GM18861 (cell line): ENCODE data around the gene EBF3.

ENCODE experiments used
- ATAC-seq: cut with Tn5 transposase; IDR thresholded peaks from one replicate; pipeline ENCODE4 v1.9.1; 2021; ENCODE audit not compliant: unreplicated experiment

The EBF3 gene

GRCh38 chr10:129894698-129895097, 69.4 kb downstream of the EBF3 start:
- ATAC-seq, result no peak

DNA sequence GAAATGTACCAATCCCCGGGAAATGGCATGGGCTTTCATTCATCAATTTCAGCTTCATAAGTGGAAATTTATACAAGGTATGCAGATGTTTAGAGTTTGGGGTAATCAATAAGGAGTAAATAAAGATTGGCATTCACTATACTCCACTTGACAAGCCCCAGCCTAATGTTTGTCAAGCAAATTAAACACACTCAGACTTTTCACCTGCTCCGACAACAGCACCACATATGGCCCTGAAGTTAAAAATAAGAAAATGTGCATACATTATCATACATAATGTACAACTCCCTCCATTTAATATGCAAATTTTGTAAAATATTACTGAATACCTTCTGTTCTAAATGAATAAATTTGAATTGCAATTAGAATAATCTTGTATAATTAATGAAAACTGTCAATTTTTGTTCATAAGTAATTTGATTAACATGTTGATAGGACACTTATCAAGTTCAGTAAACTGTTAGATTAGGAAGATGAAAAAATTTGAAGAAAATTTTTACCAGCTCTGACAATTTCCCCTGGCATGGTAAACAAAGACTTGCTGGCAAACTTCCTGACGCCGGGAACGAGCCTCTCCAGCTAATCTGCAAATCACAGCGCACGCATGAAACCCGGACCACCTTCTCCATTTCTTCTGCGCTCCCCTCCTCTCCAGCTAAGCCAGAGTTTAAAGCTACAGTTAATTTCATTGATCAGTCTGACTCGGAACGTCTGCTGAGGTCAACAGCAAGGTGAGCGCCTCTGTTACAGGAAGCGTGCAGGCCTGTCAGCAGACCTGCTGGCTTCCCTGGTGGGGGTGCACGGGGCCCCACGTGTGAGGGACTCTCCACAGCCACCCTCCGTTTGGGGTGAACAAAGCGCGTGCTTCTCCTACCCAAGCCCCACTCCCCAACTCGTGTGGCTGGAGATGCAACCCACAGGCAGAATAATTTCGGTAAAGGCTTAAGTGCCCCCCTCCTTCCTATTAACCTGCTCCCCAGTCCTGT, 70.7 kb downstream of the EBF3 start:
- no peak for ATAC-seq

- ATAC-seq, result no peak
Observed at GRCh38 chr10:129892548-129893052, 71.5 kb downstream of the EBF3 start.

DNA sequence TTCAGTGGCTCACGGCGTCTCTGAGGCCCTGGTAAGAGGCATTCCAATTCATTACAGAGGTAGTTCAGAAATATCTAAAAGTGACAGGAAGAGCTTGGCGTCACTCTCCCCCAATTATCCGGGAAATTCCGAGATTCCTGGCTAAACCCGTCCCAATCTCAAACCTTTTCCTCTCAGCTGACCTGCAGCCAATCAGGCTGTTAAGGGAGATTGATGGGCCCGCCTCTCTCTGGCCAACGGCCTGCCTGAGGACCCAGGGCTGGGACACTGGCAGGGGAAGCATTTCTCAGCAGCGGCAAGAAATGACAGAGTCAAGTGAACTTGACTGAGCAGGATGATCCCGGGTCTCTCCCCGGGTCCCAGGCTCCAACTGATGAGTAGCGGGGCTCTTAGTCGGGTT, 72.3 kb downstream of the EBF3 start:
- ATAC-seq, result no peak

GRCh38 chr10:129890170-129890569, 73.9 kb downstream of the EBF3 start:
- ATAC-seq, result no peak

GRCh38 chr10:129888784-129889616, 75.1 kb downstream of the EBF3 start:
- ATAC-seq, result no peak

DNA sequence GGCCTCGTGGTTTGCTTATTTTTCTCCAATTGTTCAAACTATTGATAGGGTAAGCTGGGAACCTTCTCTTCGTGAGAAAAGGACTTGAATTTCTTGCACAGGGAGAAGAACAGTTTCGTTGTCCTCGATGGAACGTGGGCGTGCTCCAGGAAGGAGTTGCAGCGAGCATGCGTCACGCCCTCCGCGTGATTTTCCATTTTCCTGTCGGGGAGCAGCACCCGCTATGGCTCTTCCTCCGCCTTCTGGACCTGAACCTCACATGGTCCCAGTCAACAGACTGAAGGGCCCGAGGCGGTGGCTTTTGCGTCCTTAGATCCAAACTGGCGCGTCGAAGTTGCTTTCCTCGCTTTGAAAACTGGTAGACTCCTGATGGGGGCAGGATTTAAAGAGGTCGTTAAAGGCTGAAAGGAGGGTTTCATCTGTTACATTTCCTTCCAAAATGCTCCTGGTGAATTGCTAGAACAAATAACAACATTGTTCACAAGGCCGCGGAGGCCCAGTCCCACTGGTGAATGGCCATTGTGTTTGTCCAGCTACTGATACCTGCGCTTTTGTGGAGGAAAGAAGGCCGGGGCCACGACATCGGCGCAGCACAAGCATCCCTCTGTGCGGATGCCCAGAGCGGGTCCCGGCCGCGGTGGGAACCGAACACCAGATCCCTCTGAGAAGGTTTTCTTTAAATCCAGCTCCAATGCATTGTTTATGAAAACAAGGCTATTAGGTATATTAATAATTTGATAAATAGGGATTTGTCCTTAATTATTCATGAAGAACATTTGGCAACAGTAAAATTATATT, 75.9 kb downstream of the EBF3 start:
- no peak for ATAC-seq

DNA sequence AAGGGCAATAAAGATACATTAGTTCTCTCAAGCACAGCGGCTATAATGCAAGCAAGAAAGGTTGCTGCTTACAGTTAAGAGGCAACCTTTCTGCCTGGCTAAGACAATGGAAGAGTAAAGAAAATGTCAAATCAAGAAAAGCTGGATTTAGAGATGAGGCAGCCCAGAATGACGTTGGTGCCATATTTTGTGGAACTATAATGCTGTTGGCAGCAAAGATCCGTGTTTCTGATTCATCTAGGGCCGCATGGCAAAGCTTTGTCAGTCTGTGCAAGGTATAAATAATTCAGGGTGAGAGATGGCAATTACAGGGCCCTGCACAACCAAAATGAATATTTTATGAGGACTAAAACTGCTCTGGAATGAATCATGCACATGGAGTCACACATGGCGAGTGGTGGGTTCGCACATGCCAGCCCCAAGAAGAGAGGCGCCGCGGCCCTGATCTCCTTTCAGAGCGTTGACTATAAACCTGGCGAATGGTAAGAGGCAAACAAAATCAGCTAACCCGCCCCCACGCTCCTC, 76.6 kb downstream of the EBF3 start:
- no peak for ATAC-seq

GRCh38 chr10:129886263-129886662, 77.8 kb downstream of the EBF3 start:
- no peak for ATAC-seq

DNA sequence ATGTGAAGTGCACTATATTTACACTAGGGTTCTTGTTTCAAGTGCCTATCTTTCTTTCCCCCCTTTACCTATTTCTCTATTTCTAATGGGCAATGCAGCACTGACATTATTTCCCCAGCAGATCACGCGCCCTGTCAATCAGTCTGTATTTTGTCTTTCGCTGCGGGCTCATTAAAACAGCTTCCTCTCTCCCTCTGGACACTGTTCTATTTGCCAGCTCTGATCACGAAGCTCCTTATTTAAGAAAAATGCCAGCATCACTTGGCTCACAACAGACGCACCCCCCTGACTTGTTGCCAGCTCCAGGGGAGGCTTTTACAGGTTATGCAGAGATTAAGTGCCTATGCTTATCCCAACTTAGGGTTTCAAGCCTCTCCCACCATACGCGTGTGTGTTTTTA, 78.5 kb downstream of the EBF3 start:
- no peak for ATAC-seq

DNA sequence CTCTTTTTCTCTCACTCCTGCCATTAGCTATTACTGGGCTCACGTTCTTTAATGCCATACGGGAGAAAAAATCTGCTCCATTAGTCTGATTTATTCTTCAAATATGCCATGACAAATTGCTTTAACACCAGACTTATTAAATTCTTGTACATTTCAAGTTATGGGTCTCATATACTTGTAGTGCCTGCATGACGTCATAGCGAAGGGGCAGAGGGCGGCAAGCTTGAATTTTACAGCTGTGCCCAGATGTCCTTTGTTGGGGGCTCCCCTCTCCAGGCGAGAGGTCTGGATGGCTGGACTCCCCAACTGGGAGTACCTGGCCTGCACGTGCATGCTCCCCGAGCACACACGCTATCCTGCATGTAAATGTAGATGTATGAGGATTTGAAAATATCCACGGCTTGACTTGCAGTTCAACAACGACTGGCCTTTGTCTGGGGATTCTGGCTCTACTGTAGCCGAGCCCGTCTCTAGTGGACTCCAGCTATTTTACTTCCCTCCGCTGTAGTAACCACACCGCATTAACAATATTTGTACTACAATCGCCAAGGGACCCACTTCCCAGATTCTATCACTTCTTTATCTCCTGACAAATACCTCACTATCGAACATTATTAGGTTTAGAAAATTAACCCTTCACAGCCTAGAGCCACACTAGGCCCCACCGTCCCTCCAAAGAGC, 79.5 kb downstream of the EBF3 start:
- ATAC-seq, result no peak

DNA sequence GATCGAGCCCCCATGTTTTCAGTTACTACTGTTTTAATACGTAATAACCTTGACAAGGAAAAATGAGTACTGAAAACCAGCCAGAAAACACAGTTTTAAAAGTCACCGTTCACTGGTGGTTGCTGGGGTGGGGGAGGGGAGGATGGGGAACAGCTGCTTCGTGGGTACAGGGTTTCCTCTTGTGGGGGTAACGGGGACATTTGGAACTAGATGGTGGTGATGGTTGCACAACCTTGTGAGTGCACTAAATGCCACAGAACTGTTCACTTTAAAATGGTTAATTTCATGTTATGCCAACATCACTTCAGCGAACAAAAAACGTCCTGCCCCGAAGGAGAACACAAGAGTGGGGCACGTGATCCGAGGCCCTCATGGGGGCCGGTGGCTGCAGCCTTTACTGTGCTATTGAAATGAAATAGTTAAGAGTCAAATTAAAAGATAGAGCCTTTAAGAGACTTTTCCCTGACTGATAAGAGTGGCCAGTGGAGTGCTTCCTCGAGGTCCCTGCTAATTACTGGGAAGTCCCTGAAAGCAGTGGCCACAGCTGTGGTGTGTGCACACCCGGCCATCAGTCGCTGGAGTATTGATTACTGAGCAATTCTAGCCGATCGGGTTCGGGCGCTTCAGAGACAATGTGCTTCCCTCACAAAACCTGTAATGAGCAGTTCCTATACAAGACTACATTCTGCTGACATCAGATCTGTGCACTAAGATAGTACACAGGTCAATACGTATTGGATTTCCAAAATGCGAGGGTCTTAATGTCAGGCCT, 80.3 kb downstream of the EBF3 start:
- ATAC-seq, result no peak

DNA sequence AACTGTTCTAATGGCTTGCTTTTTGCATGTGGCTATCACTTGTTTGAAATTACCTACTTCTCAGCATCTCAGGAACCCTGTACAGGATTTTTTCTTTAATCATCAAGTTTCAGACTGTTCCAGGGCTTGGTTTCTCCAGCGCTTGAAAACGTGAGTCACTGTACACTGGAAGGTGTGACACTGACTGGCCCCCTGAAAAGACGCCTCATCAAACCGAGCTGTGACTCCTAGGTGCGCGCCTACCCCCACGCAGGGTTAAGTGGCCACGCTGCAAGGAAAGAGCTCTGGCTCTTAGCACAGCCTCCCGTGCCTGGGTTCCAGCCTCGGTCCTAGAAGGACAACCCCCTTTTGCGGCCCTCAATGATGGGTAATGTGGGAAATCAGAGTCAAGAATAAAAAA, 81.0 kb downstream of the EBF3 start:
- ATAC-seq, result no peak

DNA sequence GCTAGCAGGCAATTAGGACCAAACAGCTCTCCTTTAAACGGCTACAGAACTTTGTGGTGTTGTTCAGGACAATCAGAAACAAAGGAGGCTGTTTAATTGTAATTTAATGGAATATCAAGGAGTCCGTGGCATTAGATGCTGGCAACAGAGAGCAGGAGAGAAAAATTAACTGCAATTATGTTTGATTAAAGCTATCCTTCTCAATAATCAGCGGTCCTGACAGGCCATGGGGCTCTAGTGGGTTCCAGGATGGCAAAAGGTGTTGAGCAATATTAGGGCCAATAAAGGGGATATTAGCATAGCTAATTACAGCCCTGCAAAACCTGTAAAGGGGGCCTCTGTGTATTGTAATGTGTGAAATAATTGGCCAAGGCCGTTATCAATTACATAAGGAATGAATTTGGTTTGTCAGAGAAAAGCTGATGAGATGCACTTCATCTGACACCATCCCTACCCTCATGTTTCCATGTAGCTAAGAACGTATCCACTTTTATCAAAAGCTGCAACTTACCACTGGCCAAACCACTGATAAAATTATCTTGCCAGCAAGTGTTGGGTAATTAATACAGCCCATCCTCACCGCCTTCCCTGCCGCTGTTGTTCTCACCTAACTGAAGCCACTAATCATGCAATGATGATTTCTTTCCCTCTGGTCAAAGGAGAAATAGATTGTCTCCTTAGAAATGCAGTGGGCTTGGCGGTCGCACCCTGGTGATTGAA, 81.6 kb downstream of the EBF3 start:
- no peak for ATAC-seq

DNA sequence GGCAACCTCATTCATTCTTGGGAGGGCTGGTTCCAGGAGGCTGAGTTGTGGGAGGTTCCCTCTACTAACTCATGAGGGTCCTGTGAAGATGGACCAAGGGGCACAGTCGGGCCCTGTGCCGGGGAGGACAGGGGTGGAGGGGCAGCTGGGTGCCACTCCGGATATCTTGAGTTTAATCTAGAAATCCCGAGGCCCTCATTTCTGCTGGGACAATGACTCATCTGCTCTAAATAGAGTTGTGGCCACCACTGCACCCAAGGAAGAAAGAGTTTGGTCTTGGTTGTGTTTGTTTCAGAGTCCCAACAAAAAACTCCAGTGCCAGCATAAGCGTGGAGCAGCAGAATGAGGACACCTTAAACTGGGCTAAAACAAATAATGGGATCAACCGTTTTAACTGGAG, 82.4 kb downstream of the EBF3 start:
- ATAC-seq, result no peak

GRCh38 chr10:129880191-129880870, 83.7 kb downstream of the EBF3 start:
- ATAC-seq, result no peak

GRCh38 chr10:129879655-129880054, 84.4 kb downstream of the EBF3 start:
- ATAC-seq, result no peak

GRCh38 chr10:129878835-129879234, 85.2 kb downstream of the EBF3 start:
- no peak for ATAC-seq
